ENCODE measurements around the gene DLST.

DLST gene

GRCh38 chr14:74886001-74886400 is 4.3 kb downstream of the DLST start:
- peak; percentile 99 for DNase-seq (ENCODE audit: low read depth)
- H3K4me3 ChIP-seq (ENCODE audit: low read length), result no peak overlapping the region
- TF ChIP-seq CTCF (conservative IDR thresholded peaks at IDR 0.05; ENCODE audit: low read length), result no peak

- TF ChIP-seq CTCF (conservative IDR thresholded peaks at IDR 0.05; ENCODE audit: low read length), result no peak
- H3K4me3 ChIP-seq (ENCODE audit: low read length), result no peak overlapping the region
- DNase-seq (ENCODE audit: low read depth), result no peak
These were observed 6.7 kb downstream of the DLST start for GRCh38 chr14:74888164-74889158.

DNA sequence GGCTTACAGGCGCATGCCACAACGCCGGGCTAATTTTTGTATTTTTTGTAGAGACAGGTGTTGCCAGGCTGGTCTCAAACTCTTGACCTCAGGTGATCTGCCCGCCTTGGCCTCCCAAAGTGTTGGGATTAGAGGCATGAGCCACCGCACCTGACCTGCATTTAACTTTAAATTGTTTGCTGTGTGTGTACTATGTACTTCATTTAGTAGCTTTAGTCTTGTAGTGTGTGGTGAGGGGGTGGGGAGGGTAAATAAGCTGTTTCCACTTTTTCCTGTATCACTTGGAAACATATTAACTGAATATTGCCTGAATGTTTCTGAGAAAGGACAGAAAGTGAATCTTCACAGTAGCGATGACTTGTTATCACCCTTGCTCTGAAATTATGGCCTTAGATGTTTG is 8.5 kb downstream of the DLST start:
- H3K4me3 ChIP-seq (ENCODE audit: low read length), result no peak overlapping the region
- no peak for DNase-seq (ENCODE audit: low read depth)
- TF ChIP-seq CTCF (conservative IDR thresholded peaks at IDR 0.05; ENCODE audit: low read length), result no peak

GRCh38 chr14:74891870-74892269 is 10.2 kb downstream of the DLST start:
- no peak for DNase-seq (ENCODE audit: low read depth)
- no peak overlapping the region for H3K4me3 ChIP-seq (ENCODE audit: low read length)
- TF ChIP-seq CTCF (conservative IDR thresholded peaks at IDR 0.05; ENCODE audit: low read length), result no peak

DNA sequence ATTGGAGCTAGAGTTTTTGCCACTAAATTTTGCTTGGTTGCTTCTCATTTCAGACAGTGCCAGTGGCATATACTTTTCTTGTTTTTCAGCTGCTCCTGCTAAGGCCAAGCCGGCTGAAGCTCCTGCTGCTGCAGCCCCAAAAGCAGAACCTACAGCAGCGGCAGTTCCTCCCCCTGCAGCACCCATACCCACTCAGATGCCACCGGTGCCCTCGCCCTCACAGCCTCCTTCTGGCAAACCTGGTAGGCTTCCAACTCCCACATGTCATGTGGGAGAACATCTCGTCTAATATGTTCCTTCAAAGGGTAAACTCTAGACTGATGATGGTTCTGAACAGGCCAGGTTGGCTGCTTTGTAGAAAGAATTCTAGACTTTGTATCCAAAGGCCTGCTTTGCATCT is 11.0 kb downstream of the DLST start:
- no peak overlapping the region for H3K4me3 ChIP-seq (ENCODE audit: low read length)
- TF ChIP-seq CTCF (conservative IDR thresholded peaks at IDR 0.05; ENCODE audit: low read length), result no peak
- DNase-seq (ENCODE audit: low read depth), result no peak

DNA sequence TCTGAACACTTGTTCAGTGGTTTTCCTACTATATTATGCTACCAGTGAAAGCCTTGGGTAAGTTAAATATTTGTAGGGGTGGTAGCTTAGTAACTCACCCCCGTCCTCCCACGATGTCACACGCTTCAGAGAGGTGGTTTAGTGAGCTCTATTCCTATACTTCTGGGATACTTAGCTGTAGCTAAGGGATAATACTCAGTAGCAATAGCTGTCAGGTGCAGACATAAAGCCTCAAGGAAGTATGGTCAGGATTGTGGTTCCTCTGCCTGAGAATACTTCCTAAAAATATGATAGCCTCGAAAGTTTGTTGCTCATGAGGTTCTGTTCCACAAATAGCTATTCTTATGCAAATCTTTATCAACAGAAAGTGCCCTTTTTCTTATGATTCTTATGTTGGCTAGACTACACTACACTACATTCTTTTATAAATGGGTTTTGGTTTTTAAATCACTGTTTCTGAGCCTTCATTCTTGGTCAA is 11.9 kb downstream of the DLST start:
- no peak overlapping the region for H3K4me3 ChIP-seq (ENCODE audit: low read length)
- TF ChIP-seq CTCF (conservative IDR thresholded peaks at IDR 0.05; ENCODE audit: low read length), result no peak
- no peak for DNase-seq (ENCODE audit: low read depth)

GRCh38 chr14:74896400-74896799 is 14.7 kb downstream of the DLST start:
- no peak for TF ChIP-seq CTCF (conservative IDR thresholded peaks at IDR 0.05; ENCODE audit: low read length)
- no peak for DNase-seq (ENCODE audit: low read depth)

More at GRCh38 chr14:74896400-74896799, 14.7 kb downstream of the DLST start:
- H3K4me3 ChIP-seq (ENCODE audit: low read length), result no peak overlapping the region

Measured in AG10803 (cell line).